Stimulated activated CD8-positive, alpha-beta memory T cell treated with anti-CD3 and anti-CD28 coated beads, Interleukin-15, amount 100 ng/mL, for 4 hours (primary cell): ENCODE results near the gene TTC31.

Experiments used
- DNase-seq, 2 donors: peaks; one replicate each; pipeline ENCODE4 v3.0.0-alpha.2; 2020; ENCODE audit warnings: low read depth in 2 of 2

TTC31 gene

GRCh38 chr2:74486141-74486540 is 3.3 kb downstream of the TTC31 start:
- no peak for DNase-seq

- no peak for DNase-seq
Observed at GRCh38 chr2:74488643-74489481, 6.0 kb downstream of the TTC31 start.

GRCh38 chr2:74489906-74490305 is 7.0 kb downstream of the TTC31 start:
- DNase-seq: no peak

GRCh38 chr2:74491648-74492544 is 9.0 kb downstream of the TTC31 start:
- no peak for DNase-seq

- DNase-seq: no peak
Observed at GRCh38 chr2:74493546-74493945, 10.7 kb downstream of the TTC31 start.

- no peak for DNase-seq
Observed at GRCh38 chr2:74495440-74495839, 12.6 kb downstream of the TTC31 start.

GRCh38 chr2:74496997-74497776 is 14.3 kb downstream of the TTC31 start:
- DNase-seq: no peak

GRCh38 chr2:74497777-74498499 is 15.1 kb downstream of the TTC31 start:
- DNase-seq: no peak

GRCh38 chr2:74498500-74499266 is 15.8 kb downstream of the TTC31 start:
- DNase-seq: no peak

- no peak for DNase-seq
Observed at GRCh38 chr2:74499267-74499939, 16.5 kb downstream of the TTC31 start, which contains the start of gene LBX2. Gene LBX2 (minus strand): TSS chr2:74499603. CDS start chr2:74499537, 66 bp downstream.

GRCh38 chr2:74499940-74500577 is 17.2 kb downstream of the TTC31 start:
- DNase-seq: no peak

- DNase-seq: no peak
Observed at GRCh38 chr2:74500578-74500946, 17.7 kb downstream of the TTC31 start.

GRCh38 chr2:74501335-74502071 is 18.6 kb downstream of the TTC31 start:
- no peak for DNase-seq

GRCh38 chr2:74502147-74502719 is 19.4 kb downstream of the TTC31 start:
- DNase-seq: no peak

- no peak for DNase-seq
Observed at GRCh38 chr2:74502720-74503505, 20.0 kb downstream of the TTC31 start.

GRCh38 chr2:74503506-74504475 is 20.9 kb downstream of the TTC31 start:
- DNase-seq: no peak
